GM23338 (cell line): Measurements from ENCODE around the gene FRMD1. TPM values are rescaled to one million over a fixed set of nuclear protein-coding genes. Genes with fewer than 3 reads are reported as not detected.

Experiments used
- ATAC-seq: fragments of 200-7000 bp; cut with Tn5 transposase; 3 replicates; pipeline ENCODE4 v1.9.1; 2020
- DNase-seq: peaks from one replicate; pipeline ENCODE4 v3.0.0-alpha.2; 2015; ENCODE audit warnings: low spot score
- H2AFZ ChIP-seq: fragments of 200-600 bp; sonication (generic); 2 replicates; pipeline ENCODE4 v1.8.0; 2016; ENCODE audit warnings: antibody characterized with exemption, mild to moderate bottlenecking, moderate library complexity
- H3F3A ChIP-seq: fragments of 200-600 bp; sonication (generic); replicated peaks from 2 replicates; pipeline ENCODE4 v1.8.0; 2017; ENCODE audit warnings: antibody characterized with exemption, mixed run types, low read depth
- H3K27ac ChIP-seq: fragments of 200-600 bp; sonication (generic); 2 replicates; pipeline ENCODE4 v1.6.1; 2016; ENCODE audit warnings: low read depth
- H3K27me3 ChIP-seq: fragments of 200-600 bp; sonication (generic); 2 replicates; pipeline ENCODE4 v1.8.0; 2016; ENCODE audit warnings: mild to moderate bottlenecking, mixed run types, moderate library complexity; ENCODE audit not compliant: insufficient read depth
- H3K36me3 ChIP-seq: fragments of 200-600 bp; sonication (generic); 2 replicates; pipeline ENCODE4 v1.8.0; 2016; ENCODE audit warnings: mild to moderate bottlenecking; ENCODE audit not compliant: insufficient read depth
- H3K4me1 ChIP-seq: fragments of 200-600 bp; sonication (generic); 2 replicates; pipeline ENCODE4 v1.8.0; 2016; ENCODE audit warnings: mild to moderate bottlenecking, moderate library complexity; ENCODE audit not compliant: insufficient read depth
- H3K4me2 ChIP-seq: fragments of 200-600 bp; sonication (generic); 2 replicates; pipeline ENCODE4 v1.7.1; 2017; ENCODE audit warnings: mixed run types
- H3K4me3 ChIP-seq: fragments of 200-600 bp; sonication (generic); 2 replicates; pipeline ENCODE4 v1.6.1; 2016; ENCODE audit warnings: mixed run types
- H3K79me2 ChIP-seq: fragments of 200-600 bp; sonication (generic); replicated peaks from 2 replicates; pipeline ENCODE4 v1.8.0; 2017; ENCODE audit warnings: mild to moderate bottlenecking; ENCODE audit not compliant: insufficient read depth
- H3K9me2 ChIP-seq: fragments of 200-600 bp; sonication (generic); 2 replicates; pipeline ENCODE4 v1.8.0; 2017; ENCODE audit not compliant: insufficient read depth
- H4K20me1 ChIP-seq: fragments of 200-600 bp; sonication (generic); replicated peaks from 2 replicates; pipeline ENCODE4 v1.8.0; 2017; ENCODE audit warnings: mild to moderate bottlenecking; ENCODE audit not compliant: insufficient read depth
- H3K27ac Mint-ChIP-seq: 2 replicates; pipeline ENCODE4 v1.8.0; 2020; ENCODE audit warnings: inconsistent platforms, mild to moderate bottlenecking, moderate library complexity, mixed read lengths
- H3K27me3 Mint-ChIP-seq: 3 replicates; pipeline ENCODE4 v1.8.0; 2022; ENCODE audit warnings: low read depth, mild to moderate bottlenecking, moderate library complexity, mixed read lengths, inconsistent platforms; ENCODE audit not compliant: insufficient read depth, poor library complexity
- H3K36me3 Mint-ChIP-seq: 3 replicates; pipeline ENCODE4 v1.8.0; 2021; ENCODE audit warnings: low read depth, mild to moderate bottlenecking, inconsistent platforms, moderate library complexity, mixed read lengths
- H3K4me1 Mint-ChIP-seq: 3 replicates; pipeline ENCODE4 v1.8.0; 2020; ENCODE audit warnings: mild to moderate bottlenecking, inconsistent platforms, mixed read lengths
- H3K4me3 Mint-ChIP-seq: 3 replicates; pipeline ENCODE4 v1.8.0; 2021; ENCODE audit warnings: moderate library complexity, mild to moderate bottlenecking, inconsistent platforms, mixed read lengths
- H3K9me3 Mint-ChIP-seq: 3 replicates; pipeline ENCODE4 v1.8.0; 2020; ENCODE audit warnings: moderate library complexity, mild to moderate bottlenecking, inconsistent platforms, mixed read lengths
- EZH2 ChIP-seq: fragments of 200-600 bp; sonication (generic); IDR thresholded peaks from one replicate; pipeline ENCODE4 v1.8.0; 2017; ENCODE audit warnings: antibody characterized with exemption, mild to moderate bottlenecking, low read depth; ENCODE audit not compliant: unreplicated experiment
- EZH2phosphoT487 ChIP-seq: fragments of 200-600 bp; sonication (generic); IDR thresholded peaks from one replicate; pipeline ENCODE4 v1.8.1; 2018; ENCODE audit warnings: antibody characterized with exemption; ENCODE audit not compliant: unreplicated experiment
- JUNB ChIP-seq: IDR thresholded peaks from one replicate; pipeline ENCODE4 v1.6.1; 2016; ENCODE audit warnings: antibody characterized with exemption; ENCODE audit not compliant: unreplicated experiment
- NANOG ChIP-seq: IDR thresholded peaks from 2 replicates; pipeline ENCODE4 v1.6.1; 2016; ENCODE audit warnings: antibody characterized with exemption, borderline replicate concordance
- POLR2AphosphoS5 ChIP-seq: IDR thresholded peaks from 2 replicates; pipeline ENCODE4 v1.6.1; 2016; ENCODE audit warnings: antibody characterized with exemption, low read depth
- STAT1 ChIP-seq: IDR thresholded peaks from one replicate; pipeline ENCODE4 v1.6.1; 2016; ENCODE audit warnings: antibody characterized with exemption; ENCODE audit not compliant: unreplicated experiment
- polyA plus RNA-seq: library from polyadenylated mRNA; unstranded; fragments of >200 nt; fragmentation: Nextera tagmentation; extraction: Ambion mirVana; gene quantifications from 2 replicates; pipeline ENCODE4 v1.2.1, GENCODE V29; 2016
- total RNA-seq: library from RNA; depleted of rRNA; stranded (reverse); fragments of >200 nt; shearing (Covaris generic); gene quantifications from 2 replicates; pipeline ENCODE4 v1.2.3, GENCODE V29; 2014
- TF ChIP-seq, protein P1 (sequence below): fragments of 250-450 bp; sonication (Bioruptor Pico); IDR thresholded peaks from 2 replicates; pipeline ENCODE4 v1.5.0; 2020; ENCODE audit warnings: mild to moderate bottlenecking, moderate library complexity
- TF ChIP-seq, protein P2 (sequence below), 2 experiments: fragments of 200-600 bp in 1 of 2; sonication (generic) in 1 of 2; conservative IDR thresholded peaks; 2 replicates each; pipeline versions ENCODE4 v1.5.1 to v1.6.1; 2016 to 2017; ENCODE audit warnings: antibody characterized with exemption in 2 of 2, low read depth in 2 of 2, mild to moderate bottlenecking in 2 of 2, moderate library complexity in 1 of 2
- TF ChIP-seq, protein P3 (sequence below): IDR thresholded peaks from one replicate; pipeline ENCODE4 v1.6.1; 2018; ENCODE audit warnings: antibody characterized with exemption; ENCODE audit not compliant: unreplicated experiment

Gene FRMD1
- total and polyA plus RNA-seq, 2 experiments from 2014 or later = 1.0 to 2.0 TPM

DNA sequence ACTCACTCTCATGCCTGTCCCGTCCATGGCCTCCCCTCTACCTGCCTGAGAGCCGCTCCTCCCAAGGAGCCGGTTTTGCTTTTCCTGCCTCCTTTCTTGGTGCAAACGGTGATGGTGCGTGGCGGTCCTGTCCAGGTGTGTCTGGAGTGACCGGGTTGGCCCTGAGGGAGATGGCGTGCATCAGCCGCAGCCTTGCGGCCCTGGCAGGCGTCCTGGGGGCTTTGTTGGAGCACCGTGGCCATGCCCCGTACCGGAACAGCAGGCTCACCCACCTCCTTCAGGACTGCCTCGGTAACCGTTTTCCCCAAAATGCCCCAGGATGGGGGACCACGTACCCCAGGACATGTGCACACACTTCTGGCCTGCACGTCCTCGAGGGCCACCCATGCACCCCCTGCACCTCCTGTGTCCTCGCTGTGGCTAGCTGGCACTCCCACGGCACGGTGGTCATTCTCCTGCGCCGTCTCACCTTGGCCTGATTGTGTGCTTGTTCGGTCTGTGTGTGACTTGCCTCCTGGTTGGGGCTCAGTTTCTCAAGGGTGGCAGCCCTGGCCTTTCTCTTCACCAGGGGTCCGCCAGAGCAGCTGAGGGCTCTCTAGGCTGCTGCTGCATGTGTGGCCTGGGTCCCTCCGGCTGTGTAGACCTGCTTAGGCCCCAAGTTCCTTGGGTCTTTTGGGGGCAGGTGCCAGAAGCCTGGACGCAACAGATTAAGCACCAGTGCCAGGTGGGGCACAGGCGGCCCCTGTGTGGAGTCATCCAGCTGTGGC, 36.4 kb downstream of the FRMD1 start:
- TF ChIP-seq, protein P1, sequence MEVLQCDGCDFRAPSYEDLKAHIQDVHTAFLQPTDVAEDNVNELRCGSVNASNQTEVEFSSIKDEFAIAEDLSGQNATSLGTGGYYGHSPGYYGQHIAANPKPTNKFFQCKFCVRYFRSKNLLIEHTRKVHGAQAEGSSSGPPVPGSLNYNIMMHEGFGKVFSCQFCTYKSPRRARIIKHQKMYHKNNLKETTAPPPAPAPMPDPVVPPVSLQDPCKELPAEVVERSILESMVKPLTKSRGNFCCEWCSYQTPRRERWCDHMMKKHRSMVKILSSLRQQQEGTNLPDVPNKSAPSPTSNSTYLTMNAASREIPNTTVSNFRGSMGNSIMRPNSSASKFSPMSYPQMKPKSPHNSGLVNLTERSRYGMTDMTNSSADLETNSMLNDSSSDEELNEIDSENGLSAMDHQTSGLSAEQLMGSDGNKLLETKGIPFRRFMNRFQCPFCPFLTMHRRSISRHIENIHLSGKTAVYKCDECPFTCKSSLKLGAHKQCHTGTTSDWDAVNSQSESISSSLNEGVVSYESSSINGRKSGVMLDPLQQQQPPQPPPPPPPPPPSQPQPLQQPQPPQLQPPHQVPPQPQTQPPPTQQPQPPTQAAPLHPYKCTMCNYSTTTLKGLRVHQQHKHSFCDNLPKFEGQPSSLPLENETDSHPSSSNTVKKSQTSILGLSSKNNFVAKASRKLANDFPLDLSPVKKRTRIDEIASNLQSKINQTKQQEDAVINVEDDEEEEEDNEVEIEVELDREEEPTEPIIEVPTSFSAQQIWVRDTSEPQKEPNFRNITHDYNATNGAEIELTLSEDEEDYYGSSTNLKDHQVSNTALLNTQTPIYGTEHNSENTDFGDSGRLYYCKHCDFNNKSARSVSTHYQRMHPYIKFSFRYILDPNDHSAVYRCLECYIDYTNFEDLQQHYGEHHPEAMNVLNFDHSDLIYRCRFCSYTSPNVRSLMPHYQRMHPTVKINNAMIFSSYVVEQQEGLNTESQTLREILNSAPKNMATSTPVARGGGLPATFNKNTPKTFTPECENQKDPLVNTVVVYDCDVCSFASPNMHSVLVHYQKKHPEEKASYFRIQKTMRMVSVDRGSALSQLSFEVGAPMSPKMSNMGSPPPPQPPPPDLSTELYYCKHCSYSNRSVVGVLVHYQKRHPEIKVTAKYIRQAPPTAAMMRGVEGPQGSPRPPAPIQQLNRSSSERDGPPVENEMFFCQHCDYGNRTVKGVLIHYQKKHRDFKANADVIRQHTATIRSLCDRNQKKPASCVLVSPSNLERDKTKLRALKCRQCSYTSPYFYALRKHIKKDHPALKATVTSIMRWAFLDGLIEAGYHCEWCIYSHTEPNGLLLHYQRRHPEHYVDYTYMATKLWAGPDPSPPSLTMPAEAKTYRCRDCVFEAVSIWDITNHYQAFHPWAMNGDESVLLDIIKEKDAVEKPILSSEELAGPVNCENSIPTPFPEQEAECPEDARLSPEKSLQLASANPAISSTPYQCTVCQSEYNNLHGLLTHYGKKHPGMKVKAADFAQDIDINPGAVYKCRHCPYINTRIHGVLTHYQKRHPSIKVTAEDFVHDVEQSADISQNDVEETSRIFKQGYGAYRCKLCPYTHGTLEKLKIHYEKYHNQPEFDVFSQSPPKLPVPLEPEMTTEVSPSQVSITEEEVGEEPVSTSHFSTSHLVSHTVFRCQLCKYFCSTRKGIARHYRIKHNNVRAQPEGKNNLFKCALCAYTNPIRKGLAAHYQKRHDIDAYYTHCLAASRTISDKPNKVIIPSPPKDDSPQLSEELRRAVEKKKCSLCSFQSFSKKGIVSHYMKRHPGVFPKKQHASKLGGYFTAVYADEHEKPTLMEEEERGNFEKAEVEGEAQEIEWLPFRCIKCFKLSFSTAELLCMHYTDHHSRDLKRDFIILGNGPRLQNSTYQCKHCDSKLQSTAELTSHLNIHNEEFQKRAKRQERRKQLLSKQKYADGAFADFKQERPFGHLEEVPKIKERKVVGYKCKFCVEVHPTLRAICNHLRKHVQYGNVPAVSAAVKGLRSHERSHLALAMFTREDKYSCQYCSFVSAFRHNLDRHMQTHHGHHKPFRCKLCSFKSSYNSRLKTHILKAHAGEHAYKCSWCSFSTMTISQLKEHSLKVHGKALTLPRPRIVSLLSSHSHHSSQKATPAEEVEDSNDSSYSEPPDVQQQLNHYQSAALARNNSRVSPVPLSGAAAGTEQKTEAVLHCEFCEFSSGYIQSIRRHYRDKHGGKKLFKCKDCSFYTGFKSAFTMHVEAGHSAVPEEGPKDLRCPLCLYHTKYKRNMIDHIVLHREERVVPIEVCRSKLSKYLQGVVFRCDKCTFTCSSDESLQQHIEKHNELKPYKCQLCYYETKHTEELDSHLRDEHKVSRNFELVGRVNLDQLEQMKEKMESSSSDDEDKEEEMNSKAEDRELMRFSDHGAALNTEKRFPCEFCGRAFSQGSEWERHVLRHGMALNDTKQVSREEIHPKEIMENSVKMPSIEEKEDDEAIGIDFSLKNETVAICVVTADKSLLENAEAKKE (CRISPR knock-in tag) = no peak
- TF ChIP-seq JUNB (no peak), EZH2 (no peak), POLR2AphosphoS5 (no peak), NANOG (no peak), STAT1 (no peak), EZH2phosphoT487 (no peak)
- TF ChIP-seq, protein P2, sequence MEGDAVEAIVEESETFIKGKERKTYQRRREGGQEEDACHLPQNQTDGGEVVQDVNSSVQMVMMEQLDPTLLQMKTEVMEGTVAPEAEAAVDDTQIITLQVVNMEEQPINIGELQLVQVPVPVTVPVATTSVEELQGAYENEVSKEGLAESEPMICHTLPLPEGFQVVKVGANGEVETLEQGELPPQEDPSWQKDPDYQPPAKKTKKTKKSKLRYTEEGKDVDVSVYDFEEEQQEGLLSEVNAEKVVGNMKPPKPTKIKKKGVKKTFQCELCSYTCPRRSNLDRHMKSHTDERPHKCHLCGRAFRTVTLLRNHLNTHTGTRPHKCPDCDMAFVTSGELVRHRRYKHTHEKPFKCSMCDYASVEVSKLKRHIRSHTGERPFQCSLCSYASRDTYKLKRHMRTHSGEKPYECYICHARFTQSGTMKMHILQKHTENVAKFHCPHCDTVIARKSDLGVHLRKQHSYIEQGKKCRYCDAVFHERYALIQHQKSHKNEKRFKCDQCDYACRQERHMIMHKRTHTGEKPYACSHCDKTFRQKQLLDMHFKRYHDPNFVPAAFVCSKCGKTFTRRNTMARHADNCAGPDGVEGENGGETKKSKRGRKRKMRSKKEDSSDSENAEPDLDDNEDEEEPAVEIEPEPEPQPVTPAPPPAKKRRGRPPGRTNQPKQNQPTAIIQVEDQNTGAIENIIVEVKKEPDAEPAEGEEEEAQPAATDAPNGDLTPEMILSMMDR (conservative IDR thresholded peaks at IDR 0.05; ENCODE audit: low read depth in 2 of 2) = no peak
- TF ChIP-seq, protein P3, sequence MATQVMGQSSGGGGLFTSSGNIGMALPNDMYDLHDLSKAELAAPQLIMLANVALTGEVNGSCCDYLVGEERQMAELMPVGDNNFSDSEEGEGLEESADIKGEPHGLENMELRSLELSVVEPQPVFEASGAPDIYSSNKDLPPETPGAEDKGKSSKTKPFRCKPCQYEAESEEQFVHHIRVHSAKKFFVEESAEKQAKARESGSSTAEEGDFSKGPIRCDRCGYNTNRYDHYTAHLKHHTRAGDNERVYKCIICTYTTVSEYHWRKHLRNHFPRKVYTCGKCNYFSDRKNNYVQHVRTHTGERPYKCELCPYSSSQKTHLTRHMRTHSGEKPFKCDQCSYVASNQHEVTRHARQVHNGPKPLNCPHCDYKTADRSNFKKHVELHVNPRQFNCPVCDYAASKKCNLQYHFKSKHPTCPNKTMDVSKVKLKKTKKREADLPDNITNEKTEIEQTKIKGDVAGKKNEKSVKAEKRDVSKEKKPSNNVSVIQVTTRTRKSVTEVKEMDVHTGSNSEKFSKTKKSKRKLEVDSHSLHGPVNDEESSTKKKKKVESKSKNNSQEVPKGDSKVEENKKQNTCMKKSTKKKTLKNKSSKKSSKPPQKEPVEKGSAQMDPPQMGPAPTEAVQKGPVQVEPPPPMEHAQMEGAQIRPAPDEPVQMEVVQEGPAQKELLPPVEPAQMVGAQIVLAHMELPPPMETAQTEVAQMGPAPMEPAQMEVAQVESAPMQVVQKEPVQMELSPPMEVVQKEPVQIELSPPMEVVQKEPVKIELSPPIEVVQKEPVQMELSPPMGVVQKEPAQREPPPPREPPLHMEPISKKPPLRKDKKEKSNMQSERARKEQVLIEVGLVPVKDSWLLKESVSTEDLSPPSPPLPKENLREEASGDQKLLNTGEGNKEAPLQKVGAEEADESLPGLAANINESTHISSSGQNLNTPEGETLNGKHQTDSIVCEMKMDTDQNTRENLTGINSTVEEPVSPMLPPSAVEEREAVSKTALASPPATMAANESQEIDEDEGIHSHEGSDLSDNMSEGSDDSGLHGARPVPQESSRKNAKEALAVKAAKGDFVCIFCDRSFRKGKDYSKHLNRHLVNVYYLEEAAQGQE = no peak

More for the DNA sequence above, 36.4 kb downstream of the FRMD1 start:
- peaks cover 32% of the 10 kb centered on the region for H3K36me3 Mint-ChIP-seq
- peaks cover 2% of the 10 kb centered on the region for H3K27me3 Mint-ChIP-seq
- Histone ChIP-seq H3K27ac (no peak overlapping the region), H4K20me1 (no peaks in the 10 kb centered on the region), H3F3A (no peaks in the 10 kb centered on the region), H2AFZ (no peak overlapping the region), H3K4me2 (no peak overlapping the region), H3K79me2 (no peaks in the 10 kb centered on the region), H3K36me3 (peaks cover 13% of the 10 kb centered on the region; the same call in 1 of the 2 replicates), H3K9me2 (peaks cover 4% of the 10 kb centered on the region; the same call in 1 of the 2 replicates), H3K4me3 (no peak overlapping the region), H3K4me1 (no peaks in the 10 kb centered on the region), H3K27me3 (no peaks in the 10 kb centered on the region)
- DNase-seq = no peak
- ATAC-seq = no peak
- no peak overlapping the region for H3K4me3 Mint-ChIP-seq
- H3K27ac Mint-ChIP-seq = no peak overlapping the region
- H3K9me3 Mint-ChIP-seq = peaks cover 47% of the 10 kb centered on the region
- no peaks in the 10 kb centered on the region for H3K4me1 Mint-ChIP-seq
